Measurements from ENCODE around the gene PPM1E. TPM values are rescaled to one million over a fixed set of nuclear protein-coding genes. Genes with fewer than 3 reads are reported as not detected.
"Not testable (repeated sequence)": the region's sequence is repeated elsewhere in the genome, so short reads cannot be mapped to it uniquely, and the experiment has no call there.

Gene PPM1E
- polyA plus RNA-seq (2012; ENCODE audit: insufficient read depth, insufficient read length): 4.3 TPM

GRCh38 chr17:58755577-58756245 is at the start of gene PPM1E:
Gene PPM1E (plus strand): TSS chr17:58755854.
- H3K4me3 ChIP-seq (ENCODE audit: low read length): peak within 1 kb of the TSS; percentile 62
- peak; percentile 64 for DNase-seq (ENCODE audit: low read depth, low spot score)

- no peak for DNase-seq (ENCODE audit: low read depth, low spot score)
Measured at GRCh38 chr17:58706351-58707140, 49.1 kb upstream of the PPM1E start.

GRCh38 chr17:58710948-58711552 is 44.6 kb upstream of the PPM1E start:
- no peak overlapping the region for H3K4me3 ChIP-seq (ENCODE audit: low read length)
- DNase-seq (ENCODE audit: low read depth, low spot score): peak; percentile 51

More at GRCh38 chr17:58706351-58707140, 49.1 kb upstream of the PPM1E start:
- H3K4me3 ChIP-seq (ENCODE audit: low read length): no peak overlapping the region

- no peak overlapping the region for H3K4me3 ChIP-seq (ENCODE audit: low read length)
- DNase-seq (ENCODE audit: low read depth, low spot score): no peak
Measured at GRCh38 chr17:58722274-58722673, 33.4 kb upstream of the PPM1E start.

- DNase-seq (ENCODE audit: low read depth, low spot score): no peak
- H3K4me3 ChIP-seq (ENCODE audit: low read length): no peak overlapping the region
Measured at GRCh38 chr17:58722696-58723095, 33.0 kb upstream of the PPM1E start.

- DNase-seq (ENCODE audit: low read depth, low spot score): no peak
- H3K4me3 ChIP-seq (ENCODE audit: low read length): no peak overlapping the region
Measured at GRCh38 chr17:58728798-58729197, 26.9 kb upstream of the PPM1E start.

- H3K4me3 ChIP-seq (ENCODE audit: low read length): no peak overlapping the region
- DNase-seq (ENCODE audit: low read depth, low spot score): no peak
Measured at GRCh38 chr17:58730937-58731336, 24.7 kb upstream of the PPM1E start.

GRCh38 chr17:58734040-58734439 is 21.6 kb upstream of the PPM1E start:
- H3K4me3 ChIP-seq (ENCODE audit: low read length): no peak overlapping the region
- no peak for DNase-seq (ENCODE audit: low read depth, low spot score)

GRCh38 chr17:58734811-58735210 is 20.8 kb upstream of the PPM1E start:
- H3K4me3 ChIP-seq (ENCODE audit: low read length): no peak overlapping the region
- DNase-seq (ENCODE audit: low read depth, low spot score): no peak

- no peak overlapping the region for H3K4me3 ChIP-seq (ENCODE audit: low read length)
- no peak for DNase-seq (ENCODE audit: low read depth, low spot score)
Measured at GRCh38 chr17:58741121-58741625, 14.5 kb upstream of the PPM1E start.

GRCh38 chr17:58747674-58748073 is 8.0 kb upstream of the PPM1E start:
- H3K4me3 ChIP-seq (ENCODE audit: low read length): no peak overlapping the region
- no peak for DNase-seq (ENCODE audit: low read depth, low spot score)

GRCh38 chr17:58749627-58750026 is 6.0 kb upstream of the PPM1E start:
- H3K4me3 ChIP-seq (ENCODE audit: low read length); DNase-seq (ENCODE audit: low read depth, low spot score): not testable (repeated sequence)

- H3K4me3 ChIP-seq (ENCODE audit: low read length): no peak overlapping the region
- DNase-seq (ENCODE audit: low read depth, low spot score): no peak
Measured at GRCh38 chr17:58753026-58753425, 2.6 kb upstream of the PPM1E start.

- H3K4me3 ChIP-seq (ENCODE audit: low read length): peak overlapping the region; percentile 17
- DNase-seq (ENCODE audit: low read depth, low spot score): no peak
Measured at GRCh38 chr17:58755269-58755576, 431 bp upstream of the PPM1E start.

GRCh38 chr17:58756246-58757161 is 850 bp downstream of the PPM1E start:
- DNase-seq (ENCODE audit: low read depth, low spot score): peak; percentile 6
- H3K4me3 ChIP-seq (ENCODE audit: low read length): peak overlapping the region; percentile 62

- DNase-seq (ENCODE audit: low read depth, low spot score): no peak
- peak overlapping the region; percentile 62 for H3K4me3 ChIP-seq (ENCODE audit: low read length)
Measured at GRCh38 chr17:58757162-58757613, 1.5 kb downstream of the PPM1E start.

GRCh38 chr17:58758890-58759289 is 3.2 kb downstream of the PPM1E start:
- H3K4me3 ChIP-seq (ENCODE audit: low read length): no peak overlapping the region
- no peak for DNase-seq (ENCODE audit: low read depth, low spot score)

GRCh38 chr17:58759522-58759921 is 3.9 kb downstream of the PPM1E start:
- no peak overlapping the region for H3K4me3 ChIP-seq (ENCODE audit: low read length)
- DNase-seq (ENCODE audit: low read depth, low spot score): no peak

GRCh38 chr17:58760248-58760647 is 4.6 kb downstream of the PPM1E start:
- H3K4me3 ChIP-seq (ENCODE audit: low read length): no peak overlapping the region
- no peak for DNase-seq (ENCODE audit: low read depth, low spot score)

Data from Jurkat, Clone E6-1 (cell line).